Right atrium auricular region (tissue), 2 donors: ENCODE results near the gene AREG. TPM values are rescaled to one million over a fixed set of nuclear protein-coding genes. Genes with fewer than 3 reads are reported as not detected.

ENCODE experiments used
- DNase-seq: peaks from one replicate; pipeline ENCODE4 v3.0.0-alpha.2; 2019; ENCODE audit warnings: low spot score
- H3K27ac ChIP-seq, 2 donors: fragments of 200-600 bp; sonication (generic); 1 replicate in 1 of 2; 2 replicates in 1 of 2; pipeline ENCODE4 v1.5.1; 2016 to 2019
- H3K27me3 ChIP-seq, 2 donors: fragments of 200-600 bp; sonication (generic); one replicate each; pipeline versions ENCODE4 v1.5.1 to v1.6.0; 2017 to 2019
- H3K36me3 ChIP-seq: fragments of 200-600 bp; sonication (generic); one replicate; pipeline ENCODE4 v1.5.1; 2016
- H3K4me1 ChIP-seq, 2 donors: fragments of 200-600 bp; sonication (generic); one replicate each; pipeline versions ENCODE4 v1.5.1 to v1.6.0; 2017 to 2019
- H3K4me3 ChIP-seq, 2 donors: fragments of 200-600 bp; sonication (generic); 1 replicate in 1 of 2; 2 replicates in 1 of 2; pipeline ENCODE4 v1.5.1; 2017 to 2019; ENCODE audit warnings: mild to moderate bottlenecking in 1 of 2, moderate library complexity in 1 of 2
- H3K9me3 ChIP-seq, 2 donors: fragments of 200-600 bp; sonication (generic); one replicate each; pipeline ENCODE4 v1.5.1; 2019
- total RNA-seq, 2 donors: library from RNA; depleted of rRNA; stranded (reverse); fragments of >200 nt; gene quantifications; one replicate each; pipeline ENCODE4 v1.1.0, GENCODE V29; 2016
- TF ChIP-seq, protein P1 (sequence below), 2 donors: fragments of 200-600 bp; sonication (generic); IDR thresholded peaks; one replicate each; pipeline ENCODE4 v1.5.1; 2019; ENCODE audit warnings: antibody characterized with exemption in 2 of 2

AREG gene
- total RNA-seq, 2 donors from 2014 or later, result 26.6 to 31.3 TPM

- Histone ChIP-seq H3K4me1 (peaks cover 0 to 15% of the 10 kb centered on the region in 2 donors), H3K27ac (no peak overlapping the region), H3K36me3 (no peaks in the 10 kb centered on the region), H3K4me3 (no peak overlapping the region), H3K27me3 (no peaks in the 10 kb centered on the region), H3K9me3 (no peaks in the 10 kb centered on the region)
- no peak for DNase-seq
- TF ChIP-seq, protein P1, sequence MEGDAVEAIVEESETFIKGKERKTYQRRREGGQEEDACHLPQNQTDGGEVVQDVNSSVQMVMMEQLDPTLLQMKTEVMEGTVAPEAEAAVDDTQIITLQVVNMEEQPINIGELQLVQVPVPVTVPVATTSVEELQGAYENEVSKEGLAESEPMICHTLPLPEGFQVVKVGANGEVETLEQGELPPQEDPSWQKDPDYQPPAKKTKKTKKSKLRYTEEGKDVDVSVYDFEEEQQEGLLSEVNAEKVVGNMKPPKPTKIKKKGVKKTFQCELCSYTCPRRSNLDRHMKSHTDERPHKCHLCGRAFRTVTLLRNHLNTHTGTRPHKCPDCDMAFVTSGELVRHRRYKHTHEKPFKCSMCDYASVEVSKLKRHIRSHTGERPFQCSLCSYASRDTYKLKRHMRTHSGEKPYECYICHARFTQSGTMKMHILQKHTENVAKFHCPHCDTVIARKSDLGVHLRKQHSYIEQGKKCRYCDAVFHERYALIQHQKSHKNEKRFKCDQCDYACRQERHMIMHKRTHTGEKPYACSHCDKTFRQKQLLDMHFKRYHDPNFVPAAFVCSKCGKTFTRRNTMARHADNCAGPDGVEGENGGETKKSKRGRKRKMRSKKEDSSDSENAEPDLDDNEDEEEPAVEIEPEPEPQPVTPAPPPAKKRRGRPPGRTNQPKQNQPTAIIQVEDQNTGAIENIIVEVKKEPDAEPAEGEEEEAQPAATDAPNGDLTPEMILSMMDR (IDR thresholded peaks at IDR 0.05), result no peak
These were observed 26.3 kb downstream of the AREG start for GRCh38 chr4:74471264-74471663.

DNA sequence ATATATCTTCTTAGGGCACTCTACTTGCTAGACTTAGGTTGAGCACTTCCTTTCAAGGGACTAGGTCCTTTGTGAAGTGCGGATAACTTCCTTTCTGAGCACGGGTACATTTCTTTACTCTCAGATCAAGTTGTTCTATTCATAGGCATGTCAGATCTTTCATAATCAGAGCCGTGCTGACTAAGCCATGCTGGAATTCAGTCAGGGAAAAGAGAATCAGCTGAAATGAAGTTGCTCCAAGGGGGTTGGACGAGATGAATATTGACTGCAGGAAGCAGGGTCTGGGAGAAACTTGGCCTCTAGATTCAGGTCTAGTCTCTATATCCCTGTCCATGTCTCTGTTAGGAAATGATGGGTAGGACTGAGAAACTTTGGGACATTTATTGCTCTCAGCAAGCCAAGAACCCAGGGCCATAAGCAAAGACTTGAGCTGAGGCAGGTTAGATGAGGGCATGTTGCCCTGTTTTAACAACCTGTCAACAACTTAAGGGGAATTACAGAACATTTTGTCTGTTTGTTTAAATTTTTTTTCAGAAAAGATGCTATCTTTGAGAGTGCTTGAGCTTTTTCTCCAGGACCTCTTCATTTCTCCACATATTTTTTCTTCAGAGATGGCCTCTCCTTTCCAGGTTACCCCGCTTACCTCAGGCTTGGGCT is 28.3 kb downstream of the AREG start:
- Histone ChIP-seq H3K4me1 (peaks cover 0 to 15% of the 10 kb centered on the region in 2 donors), H3K36me3 (no peaks in the 10 kb centered on the region), H3K27ac (peak overlapping the region; percentile 10 to 63), H3K4me3 (no peak overlapping the region), H3K27me3 (no peaks in the 10 kb centered on the region), H3K9me3 (no peaks in the 10 kb centered on the region)
- TF ChIP-seq, protein P1 (IDR thresholded peaks at IDR 0.05), result no peak
- DNase-seq, result no peak

DNA sequence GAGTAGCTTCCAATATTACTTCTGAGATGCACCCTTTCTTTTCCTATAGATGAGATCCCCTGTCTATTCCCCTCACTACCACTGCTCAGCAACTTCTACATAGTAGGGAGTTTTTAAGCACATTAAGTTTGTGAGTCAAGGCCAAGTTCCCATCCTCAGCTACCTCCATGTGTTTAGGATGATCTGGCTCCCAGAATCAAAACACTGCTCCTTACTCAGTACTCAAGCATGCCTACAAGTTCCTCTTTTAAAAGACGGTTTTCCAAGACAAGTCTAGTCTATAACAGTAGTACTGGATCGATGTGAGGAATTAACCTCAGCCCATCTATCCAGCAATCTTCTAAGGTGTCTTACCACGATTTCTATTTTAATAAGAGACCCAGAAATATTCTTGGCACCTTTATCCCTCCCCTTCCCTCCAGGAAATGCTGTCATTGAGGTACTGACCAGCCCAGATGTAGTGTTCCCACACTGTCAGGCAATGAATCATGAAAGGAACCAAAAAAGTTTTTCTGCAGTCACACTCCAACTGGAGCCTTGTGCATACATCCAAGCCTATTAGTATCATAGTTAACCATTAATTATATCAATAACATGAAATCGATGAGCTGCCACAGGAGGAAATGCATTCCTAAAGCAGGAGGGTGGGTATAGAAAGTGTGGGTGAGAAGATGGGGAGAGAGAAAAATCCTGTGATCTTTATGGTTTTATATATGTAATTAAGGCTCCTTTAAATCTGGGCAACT is 29.6 kb downstream of the AREG start:
- Histone ChIP-seq H3K4me3 (no peak overlapping the region), H3K27me3 (no peaks in the 10 kb centered on the region), H3K9me3 (no peaks in the 10 kb centered on the region), H3K4me1 (peaks cover 0 to 15% of the 10 kb centered on the region in 2 donors), H3K36me3 (no peaks in the 10 kb centered on the region), H3K27ac (peak overlapping the region in 1 of 2 donors; percentile 63)
- DNase-seq, result no peak
- TF ChIP-seq, protein P1 (IDR thresholded peaks at IDR 0.05), result no peak

- TF ChIP-seq, protein P1 (IDR thresholded peaks at IDR 0.05), result no peak
- H3K36me3 ChIP-seq, result no peaks in the 10 kb centered on the region
- no peaks in the 10 kb centered on the region for H3K9me3 ChIP-seq
- H3K4me1 ChIP-seq, result peaks cover 0 to 15% of the 10 kb centered on the region in 2 donors
- no peak overlapping the region for H3K4me3 ChIP-seq
- no peak overlapping the region for H3K27ac ChIP-seq
- no peaks in the 10 kb centered on the region for H3K27me3 ChIP-seq
- DNase-seq, result no peak
These were observed 30.3 kb downstream of the AREG start for GRCh38 chr4:74475091-74475800.

DNA sequence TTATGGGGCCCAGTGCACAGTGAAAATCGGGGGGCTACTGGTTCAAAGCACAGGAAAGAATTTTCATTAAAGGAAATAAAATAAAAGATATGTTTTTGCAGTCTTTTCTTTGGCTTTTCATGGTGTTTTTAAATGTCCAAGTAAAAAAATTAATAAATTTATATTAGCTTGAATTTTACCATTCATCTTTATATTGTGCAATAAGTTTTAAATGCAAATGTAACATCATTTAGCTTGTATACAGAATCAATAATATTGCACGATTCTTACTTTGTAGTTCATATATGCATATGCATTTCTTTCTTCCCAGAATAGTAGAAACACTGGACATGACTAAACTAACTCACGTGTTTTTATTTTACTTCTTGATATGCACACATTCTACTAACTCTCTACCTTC is 31.0 kb downstream of the AREG start:
- DNase-seq, result no peak
- TF ChIP-seq, protein P1 (IDR thresholded peaks at IDR 0.05), result no peak
- no peaks in the 10 kb centered on the region for H3K36me3 ChIP-seq

More for the DNA sequence above, 31.0 kb downstream of the AREG start:
- Histone ChIP-seq H3K27ac (no peak overlapping the region), H3K4me1 (peaks cover 0 to 15% of the 10 kb centered on the region in 2 donors), H3K9me3 (no peaks in the 10 kb centered on the region), H3K4me3 (no peak overlapping the region), H3K27me3 (no peaks in the 10 kb centered on the region)
